Mammary epithelial cell (primary cell): ENCODE results near the gene GRN.

ENCODE experiments used
- CTCF ChIP-seq, 2 donors: IDR thresholded peaks in 1 of 2; conservative IDR thresholded peaks in 1 of 2; 2 replicates each; pipeline ENCODE4 v1.5.1; 2011 to 2012; ENCODE audit warnings: inconsistent platforms in 2 of 2, low read length in 2 of 2, mild to moderate bottlenecking in 2 of 2, control low read depth in 1 of 2, low read depth in 1 of 2; ENCODE audit not compliant: insufficient read depth in 1 of 2; ENCODE audit errors: extremely low read depth in 1 of 2
- EZH2 ChIP-seq: IDR thresholded peaks from 2 replicates; pipeline ENCODE4 v1.6.1; 2012; ENCODE audit warnings: low read length, inconsistent platforms, borderline replicate concordance

GRCh38 chr17:44359006-44359405 is 13.9 kb downstream of the GRN start:
- no peak for TF ChIP-seq CTCF (conservative IDR thresholded peaks at IDR 0.05 in 1 of 2, IDR thresholded peaks at IDR 0.05 in 1 of 2; ENCODE audit: extremely low read depth in 1 of 2, insufficient read depth in 1 of 2, low read depth in 1 of 2, low read length in 2 of 2)
- no peak for TF ChIP-seq EZH2
